HG02642 (cell line): ENCODE measurements around the gene RASA4B.
A peak's percentile ranks its signal among the peaks of the same experiment; 100 is the strongest.
"Not testable (repeated sequence)": the region's sequence is repeated elsewhere in the genome, so short reads cannot be mapped to it uniquely, and the experiment has no call there.

Experiments used
- ATAC-seq: cut with Tn5 transposase; IDR thresholded peaks from one replicate; pipeline ENCODE4 v1.9.1; 2021; ENCODE audit warnings: mild to moderate bottlenecking; ENCODE audit not compliant: unreplicated experiment, poor library complexity

RASA4B gene

GRCh38 chr7:102478314-102479208, 39.0 kb downstream of the RASA4B start, which contains the start of gene POLR2J:
Gene POLR2J (minus strand): TSS chr7:102478922. CDS start chr7:102478860, 62 bp downstream.
- peak; percentile 89 for ATAC-seq

GRCh38 chr7:102474736-102475435, 42.7 kb downstream of the RASA4B start:
- not testable (repeated sequence) for ATAC-seq

- not testable (repeated sequence) for ATAC-seq
Measured at GRCh38 chr7:102474116-102474515, 43.5 kb downstream of the RASA4B start.

GRCh38 chr7:102473271-102473991, 44.1 kb downstream of the RASA4B start:
- no peak for ATAC-seq

GRCh38 chr7:102472126-102473041, 45.2 kb downstream of the RASA4B start:
- no peak for ATAC-seq

DNA sequence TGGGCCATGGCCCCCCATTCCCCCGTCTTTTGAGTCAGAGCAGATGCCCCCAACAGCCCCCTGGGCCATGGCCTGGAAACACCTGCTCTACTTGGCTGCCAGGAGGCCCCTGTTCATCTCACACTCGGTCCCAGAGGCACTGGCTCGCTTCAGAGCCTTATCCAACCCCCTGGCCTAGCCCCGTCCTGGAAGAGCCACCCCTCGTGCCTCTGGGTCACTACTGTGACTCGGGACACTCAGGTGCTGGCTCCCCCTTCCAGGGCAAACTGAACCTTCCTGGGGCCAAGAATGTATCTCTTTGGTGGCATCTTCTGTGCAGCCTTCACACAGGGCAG, 45.8 kb downstream of the RASA4B start:
- ATAC-seq = no peak

DNA sequence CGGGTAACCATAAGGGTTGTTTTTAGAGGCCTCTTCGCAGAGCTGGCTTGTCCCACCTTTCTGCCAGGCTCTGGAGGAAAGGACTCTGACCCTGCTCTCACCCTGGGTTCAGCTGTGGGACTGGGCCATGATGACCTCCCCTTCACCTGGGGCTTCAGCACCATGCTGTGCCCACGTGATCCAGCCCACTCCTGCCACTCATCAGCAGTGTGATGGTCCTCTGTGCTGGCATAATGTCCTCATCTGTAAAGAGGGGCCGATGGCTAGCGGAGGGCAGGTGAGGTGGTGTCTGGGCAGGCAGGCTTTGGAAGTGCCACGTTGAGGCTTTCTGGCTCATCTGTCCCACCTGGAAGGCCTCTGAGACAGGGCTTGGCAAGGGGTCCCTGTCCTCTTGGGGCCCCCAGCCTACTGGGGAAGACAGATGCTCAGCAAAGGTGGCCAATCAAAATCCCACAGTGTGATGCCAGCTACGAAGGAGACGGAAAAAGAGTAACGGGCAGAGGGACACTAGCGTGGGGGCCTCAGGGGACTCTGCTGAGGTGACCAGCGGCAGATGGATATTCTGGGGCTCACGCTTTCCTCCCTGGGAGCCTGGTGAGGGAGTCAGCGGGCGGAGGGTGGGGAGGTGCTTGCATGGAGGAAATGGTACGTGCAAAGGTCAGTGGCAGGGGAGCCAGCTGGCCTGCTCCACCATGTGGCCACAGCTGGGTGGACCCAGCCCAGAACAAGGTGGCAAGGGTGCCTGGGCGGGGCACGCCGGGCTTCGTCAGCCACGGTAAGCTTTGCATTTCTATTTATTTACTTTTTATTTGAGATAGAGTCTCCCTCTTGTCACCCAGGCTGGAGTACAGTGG, 47.4 kb downstream of the RASA4B start:
- no peak for ATAC-seq

GRCh38 chr7:102469351-102469971, 48.1 kb downstream of the RASA4B start:
- no peak for ATAC-seq

GRCh38 chr7:102468478-102469350, 48.9 kb downstream of the RASA4B start:
- ATAC-seq = no peak

DNA sequence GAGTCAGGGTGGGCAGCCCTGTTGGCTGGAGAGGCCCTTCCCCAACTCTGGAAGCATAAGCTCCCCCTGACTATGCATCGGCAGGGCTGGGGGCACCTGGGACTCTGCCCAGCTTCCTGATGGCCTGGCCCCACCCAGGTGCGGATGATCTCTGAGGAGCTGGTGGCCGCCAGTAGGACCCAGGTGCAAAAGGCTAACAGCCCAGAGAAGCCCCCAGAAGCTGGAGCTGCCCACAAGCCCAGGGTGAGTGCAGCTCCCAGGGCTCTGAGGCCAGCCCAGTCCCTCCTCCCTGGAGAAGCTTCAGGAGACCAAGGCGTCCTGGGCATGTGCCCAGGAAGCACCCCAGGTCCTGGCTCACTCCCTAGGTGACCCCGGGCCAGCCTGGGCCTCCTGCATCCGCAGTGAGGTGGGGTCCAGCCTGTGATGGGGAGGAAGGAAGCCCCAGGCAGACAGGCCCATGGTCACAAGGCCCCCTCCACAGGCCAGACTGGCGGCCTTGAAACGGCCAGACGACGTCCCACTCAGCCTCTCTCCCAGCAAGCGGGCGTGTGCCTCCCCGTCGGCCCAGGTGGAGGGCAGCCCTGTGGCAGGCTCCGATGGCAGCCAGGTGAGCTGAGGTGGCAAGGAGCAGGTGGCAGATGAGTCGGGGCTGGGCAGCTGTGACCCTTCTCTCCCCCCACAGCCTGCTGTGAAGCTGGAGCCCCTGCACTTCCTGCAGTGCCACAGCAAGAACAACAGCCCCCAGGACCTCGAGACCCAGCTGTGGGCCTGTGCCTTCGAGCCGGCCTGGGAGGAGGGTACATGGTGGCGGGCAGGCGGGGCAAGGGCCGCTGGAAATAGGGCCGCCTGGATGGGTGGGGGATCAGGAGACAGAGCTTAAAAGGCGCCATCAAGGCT, 49.7 kb downstream of the RASA4B start:
- ATAC-seq = no peak

- no peak for ATAC-seq
Measured at GRCh38 chr7:102466097-102466496, 51.5 kb downstream of the RASA4B start.

DNA sequence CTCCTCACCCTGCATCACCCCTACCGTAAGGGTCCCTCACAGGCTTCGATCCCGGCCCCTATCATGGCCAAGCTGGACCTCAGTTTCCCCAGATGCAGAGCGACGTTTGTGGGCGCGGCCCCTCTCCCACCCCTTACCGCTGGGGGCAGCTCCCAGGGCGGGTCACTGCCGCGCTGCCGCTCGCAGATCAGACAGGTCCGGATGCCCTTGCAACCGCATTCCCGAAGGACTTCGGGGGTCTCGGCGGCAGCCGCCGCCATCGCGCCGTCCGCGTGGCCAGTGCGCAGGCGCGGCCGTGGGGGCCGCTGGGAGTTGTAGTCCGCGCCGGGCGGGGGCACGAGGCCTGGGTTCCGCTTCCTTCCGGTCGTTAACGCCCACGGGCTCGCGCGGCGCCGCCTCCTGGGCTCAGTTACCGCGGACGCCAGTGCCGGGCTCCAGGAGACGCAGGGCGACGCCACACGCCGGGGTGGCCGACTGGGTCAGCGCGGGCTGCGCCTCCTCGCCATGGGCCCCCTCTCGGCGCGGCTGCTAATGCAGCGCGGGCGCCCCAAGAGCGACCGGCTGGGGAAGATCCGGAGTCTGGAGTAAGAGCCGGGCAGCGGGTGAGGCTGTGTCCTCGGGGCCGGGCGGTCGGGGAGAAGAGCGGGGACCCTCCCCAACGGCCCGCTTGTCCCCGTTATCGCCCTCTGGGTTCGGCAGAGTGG, 52.8 kb downstream of the RASA4B start, which contains the start of the genes ALKBH4 and LRWD1:
ALKBH4 (minus strand) TSS at position 287 of the 704 bp plus-strand sequence; CDS start at position 260, 27 bp downstream.
LRWD1 (plus strand) TSS at position 408 of the 704 bp plus-strand sequence; CDS start at position 505, 97 bp downstream.
- peak; percentile 93 for ATAC-seq

- ATAC-seq = no peak
Measured at GRCh38 chr7:102463841-102464576, 53.6 kb downstream of the RASA4B start.

DNA sequence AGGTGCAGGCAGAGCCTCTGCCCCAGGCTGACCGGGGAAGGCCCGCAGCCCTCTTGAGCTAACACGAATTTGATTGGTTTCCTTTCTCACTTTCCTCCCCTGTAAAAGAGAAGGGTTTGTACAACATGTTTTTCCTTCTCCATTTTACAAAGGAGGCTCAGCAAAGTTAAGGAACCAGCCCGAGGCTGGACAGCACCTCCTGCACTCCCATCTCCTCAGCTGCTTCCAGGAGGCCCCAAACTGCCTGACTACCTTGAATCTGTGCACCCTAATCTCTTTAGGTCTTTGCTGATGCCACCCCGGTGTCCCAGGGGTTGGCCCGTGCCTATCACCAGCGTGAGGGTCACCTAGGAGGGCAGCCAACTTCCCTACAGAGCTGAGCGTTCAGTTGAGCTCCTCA, 57.1 kb downstream of the RASA4B start:
- ATAC-seq = no peak

DNA sequence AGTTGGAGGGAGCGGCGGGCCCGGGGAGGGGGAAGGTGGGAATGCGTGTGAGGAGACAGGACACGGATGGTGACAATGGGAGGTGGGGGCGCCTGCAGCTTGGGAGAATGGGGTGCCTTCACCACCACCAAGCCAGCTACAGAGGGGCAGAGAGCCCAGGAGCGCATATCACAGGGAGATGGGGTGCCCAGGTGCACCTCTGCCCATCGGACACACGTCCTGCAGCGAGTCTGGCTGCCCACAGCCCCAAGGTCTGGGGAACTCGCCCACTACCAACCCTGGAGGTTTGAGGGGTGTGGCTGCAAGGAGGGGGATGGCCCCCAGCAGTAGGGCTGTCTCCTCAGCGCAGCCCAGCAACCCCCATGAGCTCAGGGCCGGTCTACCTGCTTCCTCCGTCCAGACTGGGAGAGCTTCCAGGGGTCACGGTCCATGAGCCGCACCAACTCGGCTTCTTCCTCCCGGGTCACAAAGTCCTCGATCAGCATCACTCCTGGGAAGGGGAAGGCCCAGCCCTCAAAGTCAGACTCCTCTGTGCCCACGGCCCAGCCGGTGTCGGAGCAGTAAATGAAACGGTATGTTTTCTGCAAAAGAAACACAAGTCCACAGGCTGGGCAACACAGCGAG, 58.2 kb downstream of the RASA4B start:
- no peak for ATAC-seq
